Liver (tissue), 9 donors: ENCODE measurements around the gene PLCB4. TPM values are rescaled to one million over a fixed set of nuclear protein-coding genes. Genes with fewer than 3 reads are reported as not detected.

Source experiments
- DNase-seq: peaks from one replicate; pipeline ENCODE4 v3.0.0-alpha.2; 2017; ENCODE audit warnings: low spot score
- H3K27ac ChIP-seq, 2 donors: one replicate each; pipeline ENCODE4 v1.7.0; 2013; ENCODE audit warnings: inconsistent platforms in 2 of 2, low read length in 2 of 2, control low read depth in 1 of 2, low read depth in 1 of 2, mild to moderate bottlenecking in 1 of 2
- H3K27me3 ChIP-seq, 4 donors: one replicate each; pipeline versions ENCODE4 v1.6.1 to v1.7.0; 2013; ENCODE audit warnings: low read length in 3 of 4, inconsistent platforms in 1 of 4, mild to moderate bottlenecking in 1 of 4, moderate library complexity in 1 of 4; ENCODE audit not compliant: control insufficient read depth in 4 of 4, insufficient read depth in 4 of 4
- H3K36me3 ChIP-seq, 4 donors: one replicate each; pipeline versions ENCODE4 v1.6.1 to v1.7.0; 2013; ENCODE audit warnings: low read length in 3 of 4, mild to moderate bottlenecking in 3 of 4, low read depth in 1 of 4, moderate library complexity in 1 of 4; ENCODE audit not compliant: control insufficient read depth in 4 of 4, insufficient read depth in 3 of 4
- H3K4me1 ChIP-seq, 4 donors: one replicate each; pipeline versions ENCODE4 v1.6.1 to v1.7.0; 2013; ENCODE audit warnings: low read length in 3 of 4, mild to moderate bottlenecking in 3 of 4, moderate library complexity in 1 of 4; ENCODE audit not compliant: control insufficient read depth in 4 of 4, insufficient read depth in 4 of 4
- H3K4me3 ChIP-seq, 3 donors: one replicate each; pipeline versions ENCODE4 v1.6.1 to v1.7.0; 2013; ENCODE audit warnings: low read length in 3 of 3, control low read depth in 1 of 3, low read depth in 1 of 3, mild to moderate bottlenecking in 1 of 3
- H3K9ac ChIP-seq, 2 donors: one replicate each; pipeline ENCODE4 v1.7.0; 2013; ENCODE audit warnings: low read length in 2 of 2, mild to moderate bottlenecking in 2 of 2, moderate library complexity in 2 of 2, control low read depth in 1 of 2, low read depth in 1 of 2
- H3K9me3 ChIP-seq, 4 donors: one replicate each; pipeline versions ENCODE4 v1.6.1 to v1.7.0; 2013; ENCODE audit warnings: low read length in 3 of 4; ENCODE audit not compliant: control insufficient read depth in 4 of 4
- CTCF ChIP-seq: fragments of 150-350 bp; IDR thresholded peaks from 2 replicates; pipeline ENCODE4 v1.5.1; 2017; ENCODE audit warnings: improper control_type of control experiment, low read depth, low read length; ENCODE audit not compliant: missing input control
- EGR1 ChIP-seq, 2 donors: IDR thresholded peaks; 2 replicates each; pipeline ENCODE4 v1.6.1; 2016 to 2018; ENCODE audit warnings: antibody characterized with exemption in 2 of 2, low read depth in 2 of 2
- FOXA1 ChIP-seq: IDR thresholded peaks from 2 replicates; pipeline ENCODE4 v1.6.1; 2016; ENCODE audit warnings: antibody characterized with exemption
- FOXA2 ChIP-seq: IDR thresholded peaks from 2 replicates; pipeline ENCODE4 v1.6.1; 2016; ENCODE audit warnings: antibody characterized with exemption
- GABPA ChIP-seq, 2 donors: IDR thresholded peaks in 1 of 2; conservative IDR thresholded peaks in 1 of 2; 2 replicates each; pipeline ENCODE4 v1.6.1; 2016; ENCODE audit warnings: antibody characterized with exemption in 2 of 2, mild to moderate bottlenecking in 1 of 2, moderate library complexity in 1 of 2
- HNF4A ChIP-seq, 2 donors: conservative IDR thresholded peaks; 2 replicates each; pipeline ENCODE4 v1.6.1; 2016; ENCODE audit warnings: antibody characterized with exemption in 2 of 2, mild to moderate bottlenecking in 2 of 2
- HNF4G ChIP-seq: IDR thresholded peaks from 2 replicates; pipeline ENCODE4 v1.6.1; 2016; ENCODE audit warnings: antibody characterized with exemption
- JUND ChIP-seq, 2 donors: IDR thresholded peaks; 2 replicates each; pipeline ENCODE4 v1.6.1; 2016; ENCODE audit warnings: antibody characterized with exemption in 2 of 2
- NR2F2 ChIP-seq: IDR thresholded peaks from 2 replicates; pipeline ENCODE4 v1.6.1; 2016; ENCODE audit warnings: antibody characterized with exemption
- REST ChIP-seq: IDR thresholded peaks from 2 replicates; pipeline ENCODE4 v1.6.1; 2016; ENCODE audit warnings: antibody characterized with exemption, mild to moderate bottlenecking
- RXRA ChIP-seq, 2 donors: IDR thresholded peaks; 2 replicates each; pipeline ENCODE4 v1.6.1; 2017 to 2018; ENCODE audit warnings: antibody characterized with exemption in 2 of 2, mild to moderate bottlenecking in 1 of 2
- SP1 ChIP-seq: IDR thresholded peaks from 2 replicates; pipeline ENCODE4 v1.6.1; 2018; ENCODE audit warnings: antibody characterized with exemption, mild to moderate bottlenecking
- TAF1 ChIP-seq: conservative IDR thresholded peaks from 2 replicates; pipeline ENCODE4 v1.6.1; 2016; ENCODE audit warnings: antibody characterized with exemption, mild to moderate bottlenecking
- YY1 ChIP-seq: IDR thresholded peaks from 2 replicates; pipeline ENCODE4 v1.6.1; 2016; ENCODE audit warnings: antibody characterized with exemption, mild to moderate bottlenecking
- WGBS: extraction: QIAGEN DNeasy Blood & Tissue Kit; methylation state at CpG from one replicate; pipeline ENCODE4 v1.1.7; 2013; 5-methylcytosine and 5-hydroxymethylcytosine counted together
- polyA plus RNA-seq, 2 donors: library from polyadenylated mRNA; stranded (reverse) in 1 of 2; unstranded in 1 of 2; fragments of 200-250 nt in 1 of 2; fragments of >200 nt in 1 of 2; fragmentation: Nextera tagmentation in 1 of 2; extraction: Ambion mirVana in 1 of 2; gene quantifications; one replicate each; pipeline versions ENCODE4 v1.2.1 to v1.2.3, GENCODE V29; 2013 to 2015
- total RNA-seq, 2 donors: library from RNA; depleted of rRNA; stranded (reverse); fragments of >200 nt; gene quantifications; one replicate each; pipeline ENCODE4 v1.2.3, GENCODE V29; 2014
- TF ChIP-seq, protein P1 (sequence below): IDR thresholded peaks from 2 replicates; pipeline ENCODE4 v1.6.1; 2016; ENCODE audit warnings: antibody characterized with exemption
- TF ChIP-seq, protein P2 (sequence below): IDR thresholded peaks from 2 replicates; pipeline ENCODE4 v1.6.1; 2016; ENCODE audit warnings: antibody characterized with exemption
- donor health status: healthy.
- donor health status: healthy.
- donor health status: healthy.
- donor health status: healthy.
- donor health status: healthy.

The PLCB4 gene
- total and polyA plus RNA-seq, 4 donors: 0.14 to 0.67 (median 0.30) TPM

DNA sequence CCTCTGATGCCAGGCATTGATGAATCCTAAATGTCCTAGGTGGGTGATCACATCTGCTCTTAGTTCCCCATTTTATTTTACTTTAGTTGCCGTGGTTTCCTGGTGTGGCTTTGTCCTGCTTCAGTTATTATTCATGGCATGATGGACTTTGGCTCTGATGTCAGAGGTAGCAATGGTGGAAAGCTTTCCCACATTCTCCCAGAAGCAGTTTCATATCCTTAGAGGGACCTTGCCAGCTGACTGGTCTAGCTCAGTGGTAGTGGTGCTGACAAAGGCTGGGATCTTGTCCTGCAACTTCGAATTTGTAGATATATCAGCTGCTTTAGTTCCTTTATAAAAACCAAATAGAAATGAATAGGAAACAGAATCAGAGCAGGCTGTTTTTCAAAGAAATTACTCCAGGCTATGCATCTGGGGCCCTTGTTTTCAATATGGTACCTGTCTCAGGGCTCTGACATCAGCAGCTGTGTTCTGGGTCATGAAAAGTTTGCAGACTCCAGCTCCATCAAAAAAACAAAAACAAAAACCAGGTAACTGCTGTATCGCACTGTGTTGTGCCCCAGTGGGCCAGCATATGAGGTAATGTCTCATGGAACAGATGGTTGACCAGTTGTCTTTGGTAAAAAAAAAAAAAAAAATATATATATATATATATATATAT lies 133.7 kb downstream of the PLCB4 start:
- 72% methylated on average over 3 of the region's 3 CpGs for WGBS
- Histone ChIP-seq H3K27ac (no peak overlapping the region), H3K4me3 (no peak overlapping the region), H3K36me3 (no peaks in the 10 kb centered on the region), H3K27me3 (no peaks in the 10 kb centered on the region), H3K9ac (no peak overlapping the region), H3K4me1 (no peaks in the 10 kb centered on the region), H3K9me3 (no peaks in the 10 kb centered on the region)
- no peak for TF ChIP-seq JUND (IDR thresholded peaks at IDR 0.05)
- no peak for TF ChIP-seq TAF1
- TF ChIP-seq FOXA2: no peak
- TF ChIP-seq, protein P1, sequence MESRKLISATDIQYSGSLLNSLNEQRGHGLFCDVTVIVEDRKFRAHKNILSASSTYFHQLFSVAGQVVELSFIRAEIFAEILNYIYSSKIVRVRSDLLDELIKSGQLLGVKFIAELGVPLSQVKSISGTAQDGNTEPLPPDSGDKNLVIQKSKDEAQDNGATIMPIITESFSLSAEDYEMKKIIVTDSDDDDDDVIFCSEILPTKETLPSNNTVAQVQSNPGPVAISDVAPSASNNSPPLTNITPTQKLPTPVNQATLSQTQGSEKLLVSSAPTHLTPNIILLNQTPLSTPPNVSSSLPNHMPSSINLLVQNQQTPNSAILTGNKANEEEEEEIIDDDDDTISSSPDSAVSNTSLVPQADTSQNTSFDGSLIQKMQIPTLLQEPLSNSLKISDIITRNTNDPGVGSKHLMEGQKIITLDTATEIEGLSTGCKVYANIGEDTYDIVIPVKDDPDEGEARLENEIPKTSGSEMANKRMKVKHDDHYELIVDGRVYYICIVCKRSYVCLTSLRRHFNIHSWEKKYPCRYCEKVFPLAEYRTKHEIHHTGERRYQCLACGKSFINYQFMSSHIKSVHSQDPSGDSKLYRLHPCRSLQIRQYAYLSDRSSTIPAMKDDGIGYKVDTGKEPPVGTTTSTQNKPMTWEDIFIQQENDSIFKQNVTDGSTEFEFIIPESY: no peak
- TF ChIP-seq EGR1 (IDR thresholded peaks at IDR 0.05; ENCODE audit: low read depth in 2 of 2): no peak
- TF ChIP-seq HNF4A (conservative IDR thresholded peaks at IDR 0.05): no peak
- TF ChIP-seq SP1: no peak
- TF ChIP-seq YY1: no peak
- TF ChIP-seq, protein P2, sequence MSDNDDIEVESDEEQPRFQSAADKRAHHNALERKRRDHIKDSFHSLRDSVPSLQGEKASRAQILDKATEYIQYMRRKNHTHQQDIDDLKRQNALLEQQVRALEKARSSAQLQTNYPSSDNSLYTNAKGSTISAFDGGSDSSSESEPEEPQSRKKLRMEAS: no peak
- no peak for TF ChIP-seq RXRA (IDR thresholded peaks at IDR 0.05)
- no peak for TF ChIP-seq REST
- no peak for TF ChIP-seq CTCF
- TF ChIP-seq NR2F2: no peak
- no peak for TF ChIP-seq FOXA1
- no peak for TF ChIP-seq GABPA (IDR thresholded peaks at IDR 0.05 in 1 of 2, conservative IDR thresholded peaks at IDR 0.05 in 1 of 2)
- DNase-seq: no peak

DNA sequence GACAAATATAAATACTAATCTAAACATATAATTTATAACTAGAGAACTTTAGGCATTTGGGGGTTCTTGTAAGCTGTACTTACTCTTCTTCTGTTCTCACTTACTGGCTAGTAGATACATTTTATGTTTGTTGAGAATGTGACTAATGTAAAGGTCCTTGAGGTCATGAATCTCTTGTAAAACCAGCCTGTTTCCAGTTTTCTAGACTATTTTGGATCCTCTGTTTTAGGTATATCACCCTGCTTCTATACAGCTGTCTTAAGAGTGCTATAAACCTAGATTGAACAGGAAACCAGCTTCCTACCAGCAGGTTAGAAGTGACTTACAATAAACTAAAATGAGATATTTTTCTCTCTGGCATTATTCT lies 134.2 kb downstream of the PLCB4 start:
- TF ChIP-seq FOXA2 (no peak), GABPA (IDR thresholded peaks at IDR 0.05 in 1 of 2, conservative IDR thresholded peaks at IDR 0.05 in 1 of 2) (no peak), REST (no peak), SP1 (no peak), HNF4G (no peak), HNF4A (conservative IDR thresholded peaks at IDR 0.05) (no peak), RXRA (IDR thresholded peaks at IDR 0.05) (no peak), NR2F2 (no peak), TAF1 (no peak), YY1 (no peak)
- TF ChIP-seq, protein P1: no peak
- no peak for DNase-seq
- H3K27me3 ChIP-seq: peaks cover 0 to 2% (median 0%) of the 10 kb centered on the region in 4 donors

More for the DNA sequence above, 134.2 kb downstream of the PLCB4 start:
- no peak overlapping the region for H3K27ac ChIP-seq
- no peak overlapping the region for H3K9ac ChIP-seq
- no peaks in the 10 kb centered on the region for H3K9me3 ChIP-seq
- H3K36me3 ChIP-seq: no peaks in the 10 kb centered on the region
- no peak overlapping the region for H3K4me3 ChIP-seq
- no peaks in the 10 kb centered on the region for H3K4me1 ChIP-seq
